ENCODE results near the gene WDFY3.

Gene WDFY3

GRCh38 chr4:84901740-84902281, 64.7 kb downstream of the WDFY3 start:
- DNase-seq = no peak

GRCh38 chr4:84901173-84901572, 65.3 kb downstream of the WDFY3 start:
- DNase-seq = peak; percentile 16

- DNase-seq = no peak
Measured at GRCh38 chr4:84899616-84900015, 66.9 kb downstream of the WDFY3 start.

- DNase-seq = no peak
Measured at GRCh38 chr4:84897516-84897915, 69.0 kb downstream of the WDFY3 start.

- DNase-seq = no peak
Measured at GRCh38 chr4:84895283-84895682, 71.2 kb downstream of the WDFY3 start.

GRCh38 chr4:84894621-84895020, 71.9 kb downstream of the WDFY3 start:
- DNase-seq = no peak

- no peak for DNase-seq
Measured at GRCh38 chr4:84892950-84893349, 73.5 kb downstream of the WDFY3 start.

GRCh38 chr4:84887824-84888223, 78.7 kb downstream of the WDFY3 start:
- no peak for DNase-seq

- no peak for DNase-seq
Measured at GRCh38 chr4:84879651-84880200, 86.8 kb downstream of the WDFY3 start.

GRCh38 chr4:84878546-84878945, 87.9 kb downstream of the WDFY3 start:
- no peak for DNase-seq

GRCh38 chr4:84878090-84878489, 88.4 kb downstream of the WDFY3 start:
- no peak for DNase-seq

GRCh38 chr4:84877051-84877833, 89.2 kb downstream of the WDFY3 start:
- no peak for DNase-seq

GRCh38 chr4:84875636-84876371, 90.7 kb downstream of the WDFY3 start:
- no peak for DNase-seq

GRCh38 chr4:84874619-84875018, 91.9 kb downstream of the WDFY3 start:
- no peak for DNase-seq

GRCh38 chr4:84870398-84871163, 95.9 kb downstream of the WDFY3 start:
- DNase-seq = no peak

- DNase-seq = no peak
Measured at GRCh38 chr4:84866295-84866694, 100.2 kb downstream of the WDFY3 start.

- no peak for DNase-seq
Measured at GRCh38 chr4:84865600-84865999, 100.9 kb downstream of the WDFY3 start.

- no peak for DNase-seq
Measured at GRCh38 chr4:84862064-84862463, 104.4 kb downstream of the WDFY3 start.

GRCh38 chr4:84857296-84857695, 109.2 kb downstream of the WDFY3 start:
- no peak for DNase-seq

GRCh38 chr4:84856468-84857049, 109.9 kb downstream of the WDFY3 start:
- no peak for DNase-seq

- no peak for DNase-seq
Measured at GRCh38 chr4:84855774-84856173, 110.7 kb downstream of the WDFY3 start.

- no peak for DNase-seq
Measured at GRCh38 chr4:84852081-84852480, 114.4 kb downstream of the WDFY3 start.

All from NCI-H2171 treated with DMSO at 0.1 percent for 48 hours (cell line).